Measurements from ENCODE around the gene TTPAL. TPM values are rescaled to one million over a fixed set of nuclear protein-coding genes. Genes with fewer than 3 reads are reported as not detected.

The TTPAL gene
- total and polyA plus RNA-seq, 2 donors (not counting 3 experiments of a cell fraction or from before 2014, with no cell fraction given): 4.0 to 8.0 TPM

- Histone ChIP-seq H3K4me3 (replicated peaks in 1 of 3; ENCODE audit: insufficient read depth in 1 of 3, low read depth in 1 of 3, low read length in 3 of 3) (no peak overlapping the region), H3K27me3 (ENCODE audit: control insufficient read depth in 2 of 2, insufficient read depth in 2 of 2, low read length in 2 of 2) (no peaks in the 10 kb centered on the region), H3K9me3 (replicated peaks; ENCODE audit: control insufficient read depth, insufficient read depth, low read length) (no peaks in the 10 kb centered on the region), H2AFZ (ENCODE audit: low read depth, low read length) (no peak overlapping the region), H3K79me2 (ENCODE audit: control insufficient read depth, insufficient read depth, low read length) (no peaks in the 10 kb centered on the region), H3K9me1 (replicated peaks; ENCODE audit: control insufficient read depth, extremely low read depth, insufficient read depth, low read length) (no peaks in the 10 kb centered on the region), H3K27ac (ENCODE audit: insufficient read depth, low read depth, low read length) (no peak overlapping the region), H4K20me1 (replicated peaks; ENCODE audit: control insufficient read depth, extremely low read depth, insufficient read depth, low read length) (no peaks in the 10 kb centered on the region), H3K4me1 (ENCODE audit: control insufficient read depth, extremely low read depth, insufficient read depth, low read length) (no peaks in the 10 kb centered on the region), H3K36me3 (ENCODE audit: control insufficient read depth in 2 of 2, extremely low read depth in 1 of 2, insufficient read depth in 2 of 2, low read length in 2 of 2) (no peaks in the 10 kb centered on the region), H3K9ac (replicated peaks; ENCODE audit: extremely low read depth, insufficient read depth, low read length) (no peak overlapping the region), H3K4me2 (ENCODE audit: insufficient read depth, low read length) (no peak overlapping the region)
- intact Hi-C loops (cut with micrococcal nuclease) (no loop called here), dilution Hi-C loops (cut with MboI; ENCODE audit: extremely low pct_ligation_motif_present, low sequenced_read_pairs) (no loop called here)
- FAIRE-seq (no peak), DNase-seq (ENCODE audit: low read depth, low spot score) (no peak)
- no TSS peak for BruUV-seq (replicated peaks)
- ChIA-PET POLR2A (no interaction called here), CTCF (no interaction called here)
- TF ChIP-seq JUN (IDR thresholded peaks at IDR 0.05; ENCODE audit: borderline replicate concordance, insufficient read depth, insufficient read length, low read depth): no peak
- TF ChIP-seq MAX (IDR thresholded peaks at IDR 0.05; ENCODE audit: insufficient read depth, insufficient read length): no peak
- no peak for TF ChIP-seq MYC (IDR thresholded peaks at IDR 0.05; ENCODE audit: low read depth, low read length)
- TF ChIP-seq GATA2 (IDR thresholded peaks at IDR 0.05; ENCODE audit: insufficient read depth, insufficient read length, low read depth, low read length): no peak
- TF ChIP-seq FOS (IDR thresholded peaks at IDR 0.05; ENCODE audit: borderline replicate concordance, insufficient read depth, low read length): no peak
- no peak for TF ChIP-seq POLR2A (IDR thresholded peaks at IDR 0.05; ENCODE audit: low read depth, low read length)
- no peak for TF ChIP-seq EZH2 (IDR thresholded peaks at IDR 0.05; ENCODE audit: borderline replicate concordance, low read depth, low read length, severe bottlenecking)
- no peak for TF ChIP-seq POLR2AphosphoS5 (IDR thresholded peaks at IDR 0.05; ENCODE audit: insufficient read depth, low read depth, low read length)
- no peak for TF ChIP-seq CTCF (IDR thresholded peaks at IDR 0.05; ENCODE audit: extremely low read depth in 1 of 2, insufficient read depth in 1 of 2, low read depth in 1 of 2, low read length in 2 of 2)
These were observed 36.4 kb upstream of the TTPAL start for GRCh38 chr20:44439318-44439717.

All from endothelial cell of umbilical vein (primary cell).